ENCODE results near the gene GUCY2F.

GUCY2F gene

GRCh38 chrX:109481986-109482385 is at the start of gene GUCY2F:
Gene GUCY2F (minus strand): TSS chrX:109482086. CDS start chrX:109475936, 6,150 bp downstream.
- DNase-seq = no peak

GRCh38 chrX:109519001-109519400 is 37.1 kb upstream of the GUCY2F start:
- DNase-seq = no peak

GRCh38 chrX:109511113-109511512 is 29.2 kb upstream of the GUCY2F start:
- no peak for DNase-seq

- DNase-seq = no peak
Observed at GRCh38 chrX:109508915-109509314, 27.0 kb upstream of the GUCY2F start.

GRCh38 chrX:109501176-109501575 is 19.3 kb upstream of the GUCY2F start:
- DNase-seq = no peak

- DNase-seq = no peak
Observed at GRCh38 chrX:109498434-109498833, 16.5 kb upstream of the GUCY2F start.

GRCh38 chrX:109489174-109489573 is 7.3 kb upstream of the GUCY2F start:
- no peak for DNase-seq

GRCh38 chrX:109487640-109488039 is 5.8 kb upstream of the GUCY2F start:
- no peak for DNase-seq

GRCh38 chrX:109485470-109486340 is 3.8 kb upstream of the GUCY2F start:
- DNase-seq = peak; percentile 78

- DNase-seq = no peak
Observed at GRCh38 chrX:109484886-109485285, 3.0 kb upstream of the GUCY2F start.

- peak; percentile 54 for DNase-seq
Observed at GRCh38 chrX:109475174-109475891, 6.6 kb downstream of the GUCY2F start.

- DNase-seq = no peak
Observed at GRCh38 chrX:109472939-109473735, 8.7 kb downstream of the GUCY2F start.

GRCh38 chrX:109464231-109464630 is 17.7 kb downstream of the GUCY2F start:
- no peak for DNase-seq

- DNase-seq = no peak
Observed at GRCh38 chrX:109463784-109464183, 18.1 kb downstream of the GUCY2F start.

- DNase-seq = no peak
Observed at GRCh38 chrX:109448282-109448938, 33.5 kb downstream of the GUCY2F start.

GRCh38 chrX:109441266-109441665 is 40.6 kb downstream of the GUCY2F start:
- no peak for DNase-seq

- no peak for DNase-seq
Observed at GRCh38 chrX:109440475-109440874, 41.4 kb downstream of the GUCY2F start.

GRCh38 chrX:109409181-109409580 is 72.7 kb downstream of the GUCY2F start:
- no peak for DNase-seq

- no peak for DNase-seq
Observed at GRCh38 chrX:109403922-109404321, 78.0 kb downstream of the GUCY2F start.

- DNase-seq = no peak
Observed at GRCh38 chrX:109399831-109400230, 82.1 kb downstream of the GUCY2F start.

- no peak for DNase-seq
Observed at GRCh38 chrX:109398833-109399232, 83.1 kb downstream of the GUCY2F start.

- no peak for DNase-seq
Observed at GRCh38 chrX:109398061-109398460, 83.8 kb downstream of the GUCY2F start.

- DNase-seq = no peak
Observed at GRCh38 chrX:109393859-109394258, 88.0 kb downstream of the GUCY2F start.

All from NCI-H2227 treated with DMSO at 0.1 percent for 48 hours (cell line).